HL-60 (cell line): ENCODE data around the gene OR4C3.
"Not testable (repeated sequence)": the region's sequence is repeated elsewhere in the genome, so short reads cannot be mapped to it uniquely, and the experiment has no call there.

Experiments used
- DNase-seq, 2 experiments: peaks; one replicate each; pipeline ENCODE4 v3.0.0-alpha.2; 2010 to 2020; ENCODE audit warnings: low read depth in 1 of 2, low spot score in 1 of 2
- H3K27ac ChIP-seq: fragments of 250-450 bp; sonication (Bioruptor Pico); replicated peaks from 2 replicates; pipeline ENCODE4 v1.5.1; 2020; ENCODE audit warnings: mild to moderate bottlenecking, moderate library complexity
- H3K27me3 ChIP-seq: fragments of 250-450 bp; sonication (Bioruptor Pico); 2 replicates; pipeline ENCODE4 v1.5.1; 2021; ENCODE audit warnings: mild to moderate bottlenecking, moderate library complexity; ENCODE audit not compliant: insufficient read depth, poor library complexity, severe bottlenecking
- H3K4me3 ChIP-seq: replicated peaks from 2 replicates; pipeline ENCODE4 v1.5.1; 2011; ENCODE audit warnings: mild to moderate bottlenecking, control low read depth, low read length; ENCODE audit not compliant: insufficient read depth
- CTCF ChIP-seq: IDR thresholded peaks from one replicate; pipeline ENCODE4 v1.5.1; 2011; ENCODE audit warnings: low read length, control low read depth, inconsistent platforms; ENCODE audit not compliant: insufficient read depth
- GABPA ChIP-seq: IDR thresholded peaks from 2 replicates; pipeline ENCODE4 v1.6.1; 2012; ENCODE audit warnings: low read depth
- POLR2AphosphoS5 ChIP-seq: IDR thresholded peaks from 2 replicates; pipeline ENCODE4 v1.6.1; 2012; ENCODE audit warnings: low read depth
- REST ChIP-seq: IDR thresholded peaks from 2 replicates; pipeline ENCODE4 v1.6.1; 2012; ENCODE audit warnings: low read depth; ENCODE audit not compliant: insufficient replicate concordance
- SPI1 ChIP-seq: IDR thresholded peaks from 2 replicates; pipeline ENCODE4 v1.6.1; 2012; ENCODE audit warnings: low read depth, mild to moderate bottlenecking, borderline replicate concordance

Gene OR4C3

GRCh38 chr11:48341466-48341865 is 16.7 kb downstream of the OR4C3 start:
- TF ChIP-seq CTCF (no peak), GABPA (no peak), SPI1 (no peak), REST (no peak), POLR2AphosphoS5 (no peak)
- no peak for DNase-seq
- no peaks in the 10 kb centered on the region for H3K27me3 ChIP-seq
- no peak overlapping the region for H3K4me3 ChIP-seq
- no peak overlapping the region for H3K27ac ChIP-seq

GRCh38 chr11:48342505-48342904 is 17.8 kb downstream of the OR4C3 start:
- not testable (repeated sequence) for H3K27me3 ChIP-seq, H3K4me3 ChIP-seq, H3K27ac ChIP-seq, DNase-seq

- not testable (repeated sequence) for H3K27ac ChIP-seq, H3K27me3 ChIP-seq, H3K4me3 ChIP-seq, DNase-seq
Measured at GRCh38 chr11:48346286-48346685, 21.6 kb downstream of the OR4C3 start.

- TF ChIP-seq REST (no peak), SPI1 (no peak), GABPA (no peak), CTCF (no peak), POLR2AphosphoS5 (no peak)
- H3K27ac ChIP-seq: no peak overlapping the region
- no peak for DNase-seq
- no peaks in the 10 kb centered on the region for H3K27me3 ChIP-seq
- H3K4me3 ChIP-seq: no peak overlapping the region
Measured at GRCh38 chr11:48354013-48354412, 29.3 kb downstream of the OR4C3 start.

GRCh38 chr11:48354677-48355076 is 30.0 kb downstream of the OR4C3 start:
- no peak overlapping the region for H3K27ac ChIP-seq
- H3K27me3 ChIP-seq: no peaks in the 10 kb centered on the region
- no peak for DNase-seq
- TF ChIP-seq GABPA: no peak
- no peak for TF ChIP-seq POLR2AphosphoS5
- no peak for TF ChIP-seq SPI1
- TF ChIP-seq CTCF: no peak
- no peak for TF ChIP-seq REST
- H3K4me3 ChIP-seq: no peak overlapping the region

- DNase-seq, H3K27me3 ChIP-seq, H3K27ac ChIP-seq, H3K4me3 ChIP-seq: not testable (repeated sequence)
Measured at GRCh38 chr11:48361289-48361688, 36.6 kb downstream of the OR4C3 start.
